ENCODE results near the gene RAP1GAP. TPM values are rescaled to one million over a fixed set of nuclear protein-coding genes. Genes with fewer than 3 reads are reported as not detected.

RAP1GAP gene
- total RNA-seq: 0.64 TPM

DNA sequence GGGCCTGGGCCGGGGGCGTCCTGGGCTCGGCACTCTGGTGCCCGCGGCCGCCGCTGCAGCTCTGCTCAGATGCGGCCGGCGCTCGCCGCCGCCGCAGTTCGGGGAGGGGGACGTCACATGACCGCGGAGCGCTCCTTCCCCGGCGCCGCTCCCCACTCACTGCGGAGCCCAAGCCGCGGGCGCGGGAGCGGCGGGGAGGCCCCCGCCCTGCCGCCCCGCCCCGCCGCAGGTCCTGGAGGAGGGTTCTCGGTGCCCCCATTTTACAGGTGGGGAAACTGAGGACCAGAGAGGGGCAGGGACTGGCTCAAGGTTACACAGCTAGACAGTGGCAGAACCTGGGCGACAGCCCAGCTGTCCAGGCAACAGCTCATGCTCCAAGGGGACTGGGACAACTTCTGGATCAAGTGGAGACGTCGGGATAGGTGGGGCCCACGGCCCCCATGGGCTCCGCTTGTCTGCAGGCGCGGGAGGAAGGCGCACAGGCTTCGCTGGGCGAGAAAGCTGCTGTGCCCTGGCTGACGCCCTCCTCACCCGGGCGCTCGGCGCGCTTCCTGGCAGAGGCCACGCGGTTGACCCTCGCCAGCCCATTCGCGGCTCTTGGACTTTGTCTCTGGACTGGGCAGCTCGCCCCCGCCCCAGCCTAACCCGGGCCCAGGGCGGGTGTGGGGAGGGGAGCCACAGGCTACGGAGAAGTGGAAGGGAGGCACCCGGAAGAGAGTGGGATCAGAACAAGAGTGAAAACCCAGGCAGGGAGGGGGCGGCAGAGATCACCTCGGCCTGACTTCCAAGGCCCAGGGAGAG lies at the start of gene RAP1GAP:
Gene RAP1GAP, minus strand, starts transcription at position 100 of the 801 bp plus-strand sequence. CDS start 49,325 bp downstream, outside the sequence.
- Histone ChIP-seq H3K36me3 (no peaks in the 10 kb centered on the region), H3K9me3 (no peaks in the 10 kb centered on the region), H3K27me3 (peaks cover 13% of the 10 kb centered on the region), H3K27ac (no peak within 1 kb of the TSS), H3K4me3 (peak within 1 kb of the TSS; percentile 55 to 58), H3K4me1 (peaks cover 11 to 39% of the 10 kb centered on the region in 2 donors)
- DNase-seq (ENCODE audit: low spot score in 2 of 2): peak in 1 of 2 donors; percentile 62
- no peak for TF ChIP-seq CTCF (IDR thresholded peaks at IDR 0.05)
- intact Hi-C loops (cut with DNase I): no loop called here

- no peaks in the 10 kb centered on the region for H3K4me1 ChIP-seq
- no peaks in the 10 kb centered on the region for H3K27me3 ChIP-seq
- no peak for TF ChIP-seq CTCF (IDR thresholded peaks at IDR 0.05)
- no peak overlapping the region for H3K4me3 ChIP-seq
- intact Hi-C loops (cut with DNase I): no loop called here
- H3K9me3 ChIP-seq: no peaks in the 10 kb centered on the region
- DNase-seq (ENCODE audit: low spot score in 2 of 2): no peak
- H3K36me3 ChIP-seq: peaks cover 60 to 87% of the 10 kb centered on the region in 2 donors
- H3K27ac ChIP-seq: no peak overlapping the region
Measured at GRCh38 chr1:21716169-21716568, 47.0 kb upstream of the RAP1GAP start.

- no peak for TF ChIP-seq CTCF (IDR thresholded peaks at IDR 0.05)
- Histone ChIP-seq H3K4me1 (no peaks in the 10 kb centered on the region), H3K36me3 (peaks cover 24 to 55% of the 10 kb centered on the region in 2 donors), H3K4me3 (no peak overlapping the region), H3K27ac (no peak overlapping the region), H3K9me3 (no peaks in the 10 kb centered on the region), H3K27me3 (no peaks in the 10 kb centered on the region)
- no peak for DNase-seq (ENCODE audit: low spot score in 2 of 2)
- intact Hi-C loops (cut with DNase I): no loop called here
Measured at GRCh38 chr1:21707891-21708290, 38.7 kb upstream of the RAP1GAP start.

DNA sequence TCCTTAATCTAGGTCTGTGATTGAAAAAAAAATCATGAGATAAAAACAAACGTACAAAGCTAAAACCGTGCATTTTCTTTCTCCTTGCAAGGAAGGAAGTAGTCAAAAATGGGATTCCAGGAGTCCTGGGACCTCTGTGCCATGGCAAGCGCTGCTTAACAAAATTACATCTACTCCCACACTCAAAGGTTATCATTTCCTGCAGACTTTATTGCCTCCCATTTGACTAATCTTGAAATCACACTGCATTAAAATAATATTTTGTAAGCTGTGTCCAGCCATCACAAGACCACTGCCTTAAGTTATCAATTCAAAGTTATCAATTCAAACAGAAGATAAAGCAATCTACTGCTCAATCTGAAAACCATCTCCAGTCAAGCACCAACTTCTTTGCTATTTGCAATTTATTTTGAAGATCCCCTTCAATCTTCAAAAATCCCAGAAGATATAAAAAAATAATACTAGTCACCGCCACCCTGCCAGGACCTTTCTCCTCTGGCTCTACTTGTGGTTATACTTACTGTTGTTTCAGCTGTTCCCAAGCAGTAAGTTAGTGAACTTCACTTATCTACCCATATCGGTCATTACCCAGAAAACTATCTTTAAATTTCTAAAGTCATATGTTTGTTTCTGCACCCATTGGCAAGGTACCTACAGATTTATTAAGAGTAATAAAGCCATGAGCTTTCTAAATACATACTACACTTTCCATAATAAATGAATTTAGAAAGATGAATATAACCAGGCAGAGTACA lies 38.1 kb upstream of the RAP1GAP start:
- intact Hi-C loops (cut with DNase I): no loop called here
- Histone ChIP-seq H3K27ac (no peak overlapping the region), H3K4me1 (no peaks in the 10 kb centered on the region), H3K36me3 (peaks cover 28 to 57% of the 10 kb centered on the region in 2 donors), H3K27me3 (no peaks in the 10 kb centered on the region), H3K9me3 (no peaks in the 10 kb centered on the region), H3K4me3 (no peak overlapping the region)
- no peak for DNase-seq (ENCODE audit: low spot score in 2 of 2)
- TF ChIP-seq CTCF (IDR thresholded peaks at IDR 0.05): no peak

GRCh38 chr1:21706151-21706835 lies 37.1 kb upstream of the RAP1GAP start:
- TF ChIP-seq CTCF (IDR thresholded peaks at IDR 0.05): no peak
- Histone ChIP-seq H3K36me3 (peaks cover 31 to 56% of the 10 kb centered on the region in 2 donors), H3K27ac (no peak overlapping the region), H3K4me1 (no peaks in the 10 kb centered on the region), H3K9me3 (no peaks in the 10 kb centered on the region), H3K27me3 (no peaks in the 10 kb centered on the region), H3K4me3 (no peak overlapping the region)
- DNase-seq (ENCODE audit: low spot score in 2 of 2): no peak
- intact Hi-C loops (cut with DNase I): no loop called here
